GM12878 (cell line): ENCODE measurements around the gene GLTP. TPM values are rescaled to one million over a fixed set of nuclear protein-coding genes. Genes with fewer than 3 reads are reported as not detected.

Experiments
- ATAC-seq: fragments of 200-7000 bp; cut with Tn5 transposase; 3 replicates; pipeline ENCODE4 v1.9.1; 2020; ENCODE audit warnings: mild to moderate bottlenecking, moderate library complexity
- BruUV-seq: library from RNA; stranded (reverse); fragments of 400-500 nt; replicated peaks from 2 replicates; lab custom pipeline; 2021; lab: Mats Ljungman, UMichigan
- CTCF ChIA-PET: fragments of 300-600 bp; sonication (Branson Sonifier 250); formaldehyde crosslinking; extraction: SDS; loops from one replicate; lab custom pipeline; 2021; ENCODE audit warnings: inconsistent platforms; lab: Yijun Ruan, JAX
- POLR2A ChIA-PET: fragments of 350-600 bp; formaldehyde crosslinking; extraction: SDS; loops from one replicate; lab custom pipeline; 2021; ENCODE audit warnings: inconsistent platforms; lab: Charles Lee
- RAD21 ChIA-PET: fragments of 300-600 bp; sonication (Branson Sonifier 250); formaldehyde crosslinking; loops from one replicate; lab custom pipeline; 2023; ENCODE audit warnings: antibody characterized with exemption; ENCODE audit not compliant: unreplicated experiment; lab: Charles Lee
- SMC1A ChIA-PET: fragments of 300-600 bp; sonication (Branson Sonifier 250); formaldehyde crosslinking; loops from one replicate; lab custom pipeline; 2023; ENCODE audit not compliant: unreplicated experiment, uncharacterized antibody; lab: Charles Lee
- DNase-seq: peaks from one replicate; pipeline ENCODE4 v3.0.0-alpha.2; 2011; ENCODE audit warnings: low read depth, low spot score
- FAIRE-seq: peaks from 3 replicates; lab custom pipeline; 2011; peaks lifted over from hg19 to GRCh38; lab: Jason Lieb, UNC
- H2AFZ ChIP-seq: 2 replicates; pipeline ENCODE4 v1.6.0; 2011; ENCODE audit warnings: low read depth, low read length, control low read depth; ENCODE audit not compliant: control insufficient read depth
- H3K27ac ChIP-seq: 2 replicates; pipeline ENCODE4 v1.5.1; 2011; ENCODE audit warnings: control low read depth; ENCODE audit not compliant: control insufficient read depth, insufficient read depth
- H3K27me3 ChIP-seq, 2 experiments: replicated peaks in 1 of 2; 2 replicates each; pipeline versions ENCODE4 v1.6.0 to v1.6.1; 2011; ENCODE audit warnings: low read length in 1 of 2; ENCODE audit not compliant: control insufficient read depth in 2 of 2, insufficient read depth in 2 of 2
- H3K36me3 ChIP-seq, 2 experiments: 2 replicates each; pipeline ENCODE4 v1.5.1; 2011; ENCODE audit warnings: low read length in 1 of 2; ENCODE audit not compliant: control insufficient read depth in 2 of 2, insufficient read depth in 2 of 2
- H3K4me1 ChIP-seq: 2 replicates; pipeline ENCODE4 v1.6.1; 2011; ENCODE audit warnings: mild to moderate bottlenecking, low read length, moderate library complexity, mixed read lengths; ENCODE audit not compliant: control insufficient read depth, insufficient read depth
- H3K4me2 ChIP-seq: 2 replicates; pipeline ENCODE4 v1.6.0; 2011; ENCODE audit warnings: control low read depth; ENCODE audit not compliant: control insufficient read depth, insufficient read depth
- H3K4me3 ChIP-seq: fragments of 200-600 bp; sonication (generic); 2 replicates; pipeline ENCODE4 v1.5.1; 2016
- H3K79me2 ChIP-seq: 2 replicates; pipeline ENCODE4 v1.6.0; 2011; ENCODE audit warnings: low read length; ENCODE audit not compliant: control insufficient read depth, insufficient read depth
- H3K9ac ChIP-seq: 2 replicates; pipeline ENCODE4 v1.8.0; 2011; ENCODE audit warnings: low read length, control low read depth, mixed read lengths; ENCODE audit not compliant: control insufficient read depth, insufficient read depth
- H3K9me3 ChIP-seq: replicated peaks from 3 replicates; pipeline ENCODE4 v1.5.1; 2011; ENCODE audit warnings: mild to moderate bottlenecking, low read length; ENCODE audit not compliant: control insufficient read depth, insufficient read depth
- H4K20me1 ChIP-seq: 2 replicates; pipeline ENCODE4 v1.6.0; 2011; ENCODE audit not compliant: control insufficient read depth, insufficient read depth
- CBX5 ChIP-seq: sonication (generic); IDR thresholded peaks from 2 replicates; pipeline ENCODE4 v1.6.1; 2016; ENCODE audit warnings: low read depth, moderate library complexity, mild to moderate bottlenecking, inconsistent platforms
- CREB1 ChIP-seq: IDR thresholded peaks from 2 replicates; pipeline ENCODE4 v1.6.1; 2012; ENCODE audit warnings: low read depth, mild to moderate bottlenecking, inconsistent platforms
- FOS ChIP-seq: IDR thresholded peaks from 3 replicates; pipeline ENCODE4 v1.6.1; 2011; ENCODE audit warnings: borderline replicate concordance; ENCODE audit not compliant: insufficient read length; ENCODE audit errors: extremely low read depth
- GABPA ChIP-seq: IDR thresholded peaks from 2 replicates; pipeline ENCODE4 v1.6.1; 2014; ENCODE audit warnings: antibody characterized with exemption, low read depth, mild to moderate bottlenecking, inconsistent platforms
- MAX ChIP-seq: IDR thresholded peaks from 2 replicates; pipeline ENCODE4 v1.6.1; 2012; ENCODE audit warnings: low read depth, low read length, improper control_type of control experiment
- MLLT1 ChIP-seq: fragments of 450-650 bp; IDR thresholded peaks from 2 replicates; pipeline ENCODE4 v1.6.1; 2016; ENCODE audit warnings: mild to moderate bottlenecking
- MYC ChIP-seq: IDR thresholded peaks from 2 replicates; pipeline ENCODE4 v1.6.1; 2011; ENCODE audit warnings: mild to moderate bottlenecking, low read length, moderate library complexity, inconsistent platforms; ENCODE audit not compliant: insufficient read depth, insufficient replicate concordance, insufficient read length, severe bottlenecking
- NFIC ChIP-seq: IDR thresholded peaks from 2 replicates; pipeline ENCODE4 v1.6.1; 2012; ENCODE audit warnings: low read depth, mild to moderate bottlenecking, inconsistent platforms, low read length, moderate library complexity
- PKNOX1 ChIP-seq: fragments of 450-650 bp; IDR thresholded peaks from 2 replicates; pipeline ENCODE4 v1.6.1; 2016; ENCODE audit warnings: mild to moderate bottlenecking
- POLR2AphosphoS2 ChIP-seq: IDR thresholded peaks from 2 replicates; pipeline ENCODE4 v1.6.1; 2011; ENCODE audit warnings: low read depth, mild to moderate bottlenecking, low read length, improper control_type of control experiment, moderate library complexity
- RAD21 ChIP-seq: IDR thresholded peaks from 2 replicates; pipeline ENCODE4 v1.6.1; 2011; ENCODE audit warnings: mild to moderate bottlenecking, low read depth, low read length, moderate library complexity; ENCODE audit not compliant: insufficient read depth
- SRF ChIP-seq, 2 experiments: IDR thresholded peaks; 2 replicates each; pipeline ENCODE4 v1.6.1; 2011; ENCODE audit warnings: low read depth in 2 of 2, low read length in 2 of 2, mild to moderate bottlenecking in 1 of 2, moderate library complexity in 1 of 2
- STAT1 ChIP-seq: fragments of 450-650 bp; conservative IDR thresholded peaks from 2 replicates; pipeline ENCODE4 v1.6.1; 2014; ENCODE audit warnings: antibody characterized with exemption, mild to moderate bottlenecking
- TCF7 ChIP-seq: IDR thresholded peaks from 2 replicates; pipeline ENCODE4 v1.6.1; 2014; ENCODE audit warnings: antibody characterized with exemption, borderline replicate concordance
- ZNF687 ChIP-seq: fragments of 450-650 bp; IDR thresholded peaks from 2 replicates; pipeline ENCODE4 v1.6.1; 2017; ENCODE audit warnings: mild to moderate bottlenecking, moderate library complexity
- WGBS: methylation state at CpG from one replicate; pipeline ENCODE4 v1.1.6; 2016; ENCODE audit warnings: low lambda C conversion rate; ENCODE audit not compliant: insufficient replicate concordance, insufficient coverage; ENCODE audit errors: missing lambda C conversion rate; 5-methylcytosine and 5-hydroxymethylcytosine counted together
- in situ Hi-C: fragments of 300-500 bp; cut with MboI; formaldehyde crosslinking; loops from 9 replicates; pipeline ENCODE4 v1.14.3; 2018; ENCODE audit warnings: mixed read lengths
- intact Hi-C: fragments of 100-400 bp; cut with micrococcal nuclease; formaldehyde crosslinking; loops from one replicate; pipeline ENCODE4 v1.14.2; 2022; ENCODE audit not compliant: unreplicated experiment
- polyA plus RNA-seq, 11 experiments: library from polyadenylated mRNA; depleted of rRNA in 4 of 11; unstranded in 6 of 11; stranded (reverse) in 5 of 11; fragments of >200 nt; fragmentation: Nextera tagmentation in 4 of 11; fragmentation: Illumina TruSeq in 1 of 11; extraction: Ambion mirVana in 4 of 11; extraction: Trizol in 1 of 11; gene quantifications; 1 replicate in 1 of 11; 2 replicates in 10 of 11; pipeline versions ENCODE4 v1.2.1 to v1.2.3, GENCODE V29; 2011 to 2016; ENCODE audit warnings: inconsistent platforms in 2 of 11, missing spikeins in 2 of 11, low read depth in 1 of 11
- total RNA-seq, 4 experiments: library from RNA; depleted of rRNA in 3 of 4; stranded (reverse); fragments of >200 nt in 3 of 4; fragmentation: Illumina TruSeq in 1 of 4; extraction: Trizol in 1 of 4; gene quantifications; 2 replicates each; pipeline versions ENCODE4 v1.2.1 to v1.2.3, GENCODE V29; 2013 to 2021

GLTP gene
- total and polyA plus RNA-seq, 10 of the 15 experiments (the other 5 are each of a cell fraction or from before 2014, with no cell fraction given), result 16.8 to 44.0 (median 25.3) TPM

- no peak for TF ChIP-seq GABPA
- no peak for TF ChIP-seq CBX5
- no peak for TF ChIP-seq FOS
- no peak for TF ChIP-seq TCF7
- no peak for TF ChIP-seq MYC
- TF ChIP-seq CREB1, result no peak
- TF ChIP-seq POLR2AphosphoS2, result no peak
These were observed 35.1 kb downstream of the GLTP start (continued) for GRCh38 chr12:109844983-109845823.

GRCh38 chr12:109844091-109844490 lies 36.2 kb downstream of the GLTP start:
- DNase-seq (no peak), FAIRE-seq (no peak), ATAC-seq (no peak)
- no peaks in the 10 kb centered on the region for H3K9me3 ChIP-seq
- H3K4me2 ChIP-seq, result no peak overlapping the region
- CTCF ChIA-PET, result interaction anchor here (0.7 to 7.7 kb wide), 11 partner anchors 10 to 417 kb away, joined by 3 to 139 read pairs (median 11); no protein-coding TSS in a partner anchor
- WGBS, result 64% methylated on average over 5 of the region's 5 CpGs
- no peak overlapping the region for H3K4me3 ChIP-seq
- BruUV-seq, result no TSS peak
- H3K36me3 ChIP-seq, result no peaks in the 10 kb centered on the region
- SMC1A ChIA-PET, result interaction anchor here (2.1 to 5.4 kb wide), 2 partner anchors 33 to 39 kb away, joined by 14 to 40 read pairs; no protein-coding TSS in a partner anchor
- peaks cover 8% of the 10 kb centered on the region for H3K4me1 ChIP-seq
- intact Hi-C loops, result no loop called here
- no peaks in the 10 kb centered on the region for H4K20me1 ChIP-seq
- RAD21 ChIA-PET, result no interaction called here
- in situ Hi-C loops, result no loop called here
- no peak overlapping the region for H3K27ac ChIP-seq
- no peaks in the 10 kb centered on the region for H3K27me3 ChIP-seq
- no peak overlapping the region for H3K9ac ChIP-seq
- no peaks in the 10 kb centered on the region for H3K79me2 ChIP-seq
- H2AFZ ChIP-seq, result no peak overlapping the region
- POLR2A ChIA-PET, result interaction anchor here (1.2 kb wide), 1 partner anchor 57 kb away, joined by 3 read pairs; no protein-coding TSS in a partner anchor
- TF ChIP-seq NFIC (no peak), PKNOX1 (no peak), ZNF687 (no peak), SRF (IDR thresholded peaks at IDR 0.05; ENCODE audit: low read depth in 2 of 2, low read length in 2 of 2) (no peak), MAX (no peak), MLLT1 (no peak), STAT1 (no peak), POLR2AphosphoS2 (no peak), RAD21 (no peak)
